HG03280 (cell line): ENCODE data around the gene ARF1.

Experiments used
- ATAC-seq: cut with Tn5 transposase; IDR thresholded peaks from one replicate; pipeline ENCODE4 v1.9.1; 2021; ENCODE audit warnings: mild to moderate bottlenecking, moderate library complexity; ENCODE audit not compliant: unreplicated experiment

Gene ARF1

GRCh38 chr1:228145463-228146416 lies 63.2 kb downstream of the ARF1 start:
- no peak for ATAC-seq

- no peak for ATAC-seq
These were observed 64.1 kb downstream of the ARF1 start for GRCh38 chr1:228146417-228147150.

DNA sequence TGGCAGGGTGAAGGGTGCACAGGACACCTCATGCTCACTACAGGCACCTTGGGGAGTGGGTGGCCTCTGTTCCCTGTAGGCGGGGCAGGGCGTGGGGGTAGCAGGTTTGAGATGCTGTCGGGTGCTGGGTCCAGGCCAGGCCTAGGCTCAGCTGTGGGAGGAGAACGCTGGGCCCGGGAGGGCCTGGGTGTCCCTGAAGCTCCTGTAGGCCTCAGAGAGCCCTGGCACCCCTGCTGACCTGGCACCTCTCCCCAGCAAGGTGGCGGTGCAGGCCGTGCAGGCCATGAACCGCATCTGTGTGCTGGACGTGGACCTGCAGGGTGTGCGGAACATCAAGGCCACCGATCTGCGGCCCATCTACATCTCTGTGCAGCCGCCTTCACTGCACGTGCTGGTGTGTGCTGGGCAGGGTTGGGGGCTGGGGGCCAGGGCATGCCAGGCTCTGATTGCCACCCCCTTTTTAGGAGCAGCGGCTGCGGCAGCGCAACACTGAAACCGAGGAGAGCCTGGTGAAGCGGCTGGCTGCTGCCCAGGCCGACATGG lies 64.7 kb downstream of the ARF1 start:
- ATAC-seq = no peak

- ATAC-seq = no peak
These were observed 65.3 kb downstream of the ARF1 start for GRCh38 chr1:228147768-228148167.

GRCh38 chr1:228148196-228148861 lies 65.8 kb downstream of the ARF1 start:
- ATAC-seq = no peak
